ENCODE data around the gene RNF220. TPM values are rescaled to one million over a fixed set of nuclear protein-coding genes. Genes with fewer than 3 reads are reported as not detected.

RNF220 gene
- total RNA-seq, 4 donors from 2014 or later = 54.2 to 94.0 (median 88.8) TPM

DNA sequence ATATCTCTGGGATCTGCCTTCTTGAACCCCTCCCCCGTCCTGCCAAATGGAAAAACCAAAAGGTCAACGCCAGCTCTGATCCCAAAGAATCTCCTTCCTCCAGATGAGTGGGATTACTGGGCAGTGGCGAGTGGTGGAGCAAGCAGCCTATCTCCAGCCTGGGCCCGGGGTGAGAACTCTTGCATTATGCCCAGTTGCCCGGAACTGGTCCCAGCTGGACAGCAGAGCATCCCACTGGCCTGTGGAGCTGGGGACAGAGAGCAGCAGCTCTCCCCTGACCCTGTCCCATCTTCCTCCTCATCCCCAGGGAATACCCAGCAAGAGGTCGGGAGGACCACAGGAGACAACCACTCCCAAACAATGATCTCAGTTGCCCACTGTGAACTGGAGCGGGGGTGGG is 138.7 kb downstream of the RNF220 start:
- ATAC-seq (ENCODE audit: low FRiP score) = no peak
- TF ChIP-seq, protein P1, sequence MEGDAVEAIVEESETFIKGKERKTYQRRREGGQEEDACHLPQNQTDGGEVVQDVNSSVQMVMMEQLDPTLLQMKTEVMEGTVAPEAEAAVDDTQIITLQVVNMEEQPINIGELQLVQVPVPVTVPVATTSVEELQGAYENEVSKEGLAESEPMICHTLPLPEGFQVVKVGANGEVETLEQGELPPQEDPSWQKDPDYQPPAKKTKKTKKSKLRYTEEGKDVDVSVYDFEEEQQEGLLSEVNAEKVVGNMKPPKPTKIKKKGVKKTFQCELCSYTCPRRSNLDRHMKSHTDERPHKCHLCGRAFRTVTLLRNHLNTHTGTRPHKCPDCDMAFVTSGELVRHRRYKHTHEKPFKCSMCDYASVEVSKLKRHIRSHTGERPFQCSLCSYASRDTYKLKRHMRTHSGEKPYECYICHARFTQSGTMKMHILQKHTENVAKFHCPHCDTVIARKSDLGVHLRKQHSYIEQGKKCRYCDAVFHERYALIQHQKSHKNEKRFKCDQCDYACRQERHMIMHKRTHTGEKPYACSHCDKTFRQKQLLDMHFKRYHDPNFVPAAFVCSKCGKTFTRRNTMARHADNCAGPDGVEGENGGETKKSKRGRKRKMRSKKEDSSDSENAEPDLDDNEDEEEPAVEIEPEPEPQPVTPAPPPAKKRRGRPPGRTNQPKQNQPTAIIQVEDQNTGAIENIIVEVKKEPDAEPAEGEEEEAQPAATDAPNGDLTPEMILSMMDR (IDR thresholded peaks at IDR 0.05) = no peak
- no peak for DNase-seq (ENCODE audit: low spot score)

DNA sequence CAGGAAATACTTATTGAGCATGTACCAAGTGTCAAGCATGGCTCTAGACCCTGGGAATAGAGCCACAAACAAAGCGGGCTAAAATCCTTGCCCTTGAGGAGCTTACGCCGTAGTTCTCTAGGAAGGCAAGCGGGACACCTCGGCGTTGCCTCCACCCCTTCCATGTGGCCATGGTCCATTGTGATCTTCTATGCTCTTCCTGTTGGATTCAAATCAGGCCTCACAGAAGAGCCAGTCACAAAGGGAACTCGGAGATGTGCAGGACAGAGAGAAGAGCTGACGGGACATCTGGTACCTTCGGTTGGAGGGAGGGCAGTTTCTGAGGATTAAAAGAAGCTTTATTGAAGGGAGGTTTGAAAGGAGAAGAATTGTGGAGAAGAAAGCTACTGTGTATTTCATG is 139.9 kb downstream of the RNF220 start:
- ATAC-seq (ENCODE audit: low FRiP score) = no peak
- no peak for DNase-seq (ENCODE audit: low spot score)
- TF ChIP-seq, protein P1 (IDR thresholded peaks at IDR 0.05) = no peak

DNA sequence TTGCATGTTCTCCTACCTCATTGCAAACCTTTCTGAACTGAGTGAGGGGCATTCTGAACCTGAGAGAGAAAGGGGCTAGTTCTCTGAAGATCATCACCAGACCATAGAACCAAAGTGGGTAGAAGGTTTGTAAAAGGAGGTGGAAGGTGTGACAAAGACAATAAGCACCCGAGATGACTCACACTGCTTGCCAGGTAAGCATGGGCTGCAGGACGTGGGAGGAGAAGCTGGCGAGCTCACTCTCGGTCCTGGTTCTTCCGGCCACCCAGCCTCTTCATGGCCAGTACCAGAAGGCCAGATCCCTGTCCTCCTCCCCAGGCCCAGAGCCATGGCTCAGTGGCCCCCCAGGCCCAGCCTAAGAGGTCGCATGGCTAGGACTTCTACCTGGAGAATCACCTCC is 140.9 kb downstream of the RNF220 start:
- TF ChIP-seq, protein P1 (IDR thresholded peaks at IDR 0.05) = no peak
- ATAC-seq (ENCODE audit: low FRiP score) (no peak), DNase-seq (ENCODE audit: low spot score) (no peak)

DNA sequence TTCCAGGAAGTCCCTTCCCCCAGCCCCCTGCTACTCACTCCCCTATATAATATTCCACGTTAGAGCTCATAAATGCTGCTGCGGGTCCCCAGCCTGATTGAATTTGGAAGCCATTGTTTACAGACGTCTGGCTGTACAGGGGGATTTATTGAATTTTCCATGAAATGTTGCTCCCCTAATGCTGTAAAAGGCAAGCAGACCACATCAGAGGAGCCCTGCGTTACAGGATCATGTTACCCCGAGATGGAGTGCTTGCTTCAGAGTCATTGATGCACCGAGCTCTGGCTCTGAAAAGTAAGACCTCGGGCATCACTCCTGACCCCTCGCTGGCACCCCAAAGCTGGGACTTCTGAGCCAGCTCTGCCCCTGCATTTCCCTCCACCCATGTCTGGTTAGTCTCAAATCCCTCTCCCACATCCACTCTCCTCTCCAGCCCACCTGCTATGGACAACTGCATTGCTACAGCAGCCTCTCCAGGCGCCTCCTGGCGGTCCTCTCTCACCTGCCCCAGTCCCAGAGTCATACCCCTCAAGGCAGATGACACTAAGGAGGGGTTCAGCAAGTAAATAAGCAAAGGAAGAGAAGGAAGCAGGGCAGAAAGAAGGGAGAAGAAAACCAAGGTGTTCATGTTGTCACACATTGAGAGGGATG is 141.5 kb downstream of the RNF220 start:
- ATAC-seq (ENCODE audit: low FRiP score) (no peak), DNase-seq (ENCODE audit: low spot score) (no peak)
- TF ChIP-seq, protein P1 (IDR thresholded peaks at IDR 0.05) = no peak

DNA sequence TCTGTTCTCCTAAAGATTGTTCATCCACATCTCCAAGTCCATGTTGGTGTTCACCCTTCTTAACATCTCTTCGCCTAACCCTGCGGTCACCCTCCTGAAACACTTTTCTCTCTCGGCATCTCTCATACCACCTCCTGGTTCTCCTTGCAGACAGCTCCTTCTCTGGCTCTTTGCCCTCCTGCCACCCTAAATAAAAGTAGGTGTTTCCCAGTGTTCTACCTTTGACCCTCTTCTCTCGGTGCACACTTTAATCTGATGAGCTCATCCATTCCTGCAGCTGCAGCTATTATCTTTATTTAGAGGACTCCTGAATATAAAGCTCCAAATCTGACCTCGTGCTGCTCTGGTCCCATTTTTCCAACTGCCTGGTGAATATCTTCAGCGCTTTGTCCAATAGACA is 142.3 kb downstream of the RNF220 start:
- no peak for ATAC-seq (ENCODE audit: low FRiP score)
- DNase-seq (ENCODE audit: low spot score) = no peak
- TF ChIP-seq, protein P1 (IDR thresholded peaks at IDR 0.05) = no peak

DNA sequence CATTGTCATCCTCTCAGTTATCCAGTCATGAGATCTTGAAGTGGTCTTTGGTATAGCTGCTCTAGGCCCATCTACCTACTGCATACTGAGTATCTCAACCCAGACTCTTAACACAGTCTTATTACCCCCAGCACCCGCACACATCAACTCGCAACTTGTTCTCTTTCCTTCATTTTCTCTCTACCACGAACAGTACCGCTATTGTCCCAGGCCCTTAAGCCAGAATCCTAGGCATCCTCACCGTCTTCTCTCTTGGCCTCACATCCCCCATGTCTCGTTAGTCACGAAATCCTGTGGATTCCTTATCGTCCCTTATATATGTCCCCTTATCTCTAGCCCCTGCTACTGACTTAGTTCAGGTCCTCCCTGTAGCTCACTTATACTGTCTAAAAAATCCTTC is 142.8 kb downstream of the RNF220 start:
- no peak for ATAC-seq (ENCODE audit: low FRiP score)
- no peak for DNase-seq (ENCODE audit: low spot score)
- TF ChIP-seq, protein P1 (IDR thresholded peaks at IDR 0.05) = no peak

DNA sequence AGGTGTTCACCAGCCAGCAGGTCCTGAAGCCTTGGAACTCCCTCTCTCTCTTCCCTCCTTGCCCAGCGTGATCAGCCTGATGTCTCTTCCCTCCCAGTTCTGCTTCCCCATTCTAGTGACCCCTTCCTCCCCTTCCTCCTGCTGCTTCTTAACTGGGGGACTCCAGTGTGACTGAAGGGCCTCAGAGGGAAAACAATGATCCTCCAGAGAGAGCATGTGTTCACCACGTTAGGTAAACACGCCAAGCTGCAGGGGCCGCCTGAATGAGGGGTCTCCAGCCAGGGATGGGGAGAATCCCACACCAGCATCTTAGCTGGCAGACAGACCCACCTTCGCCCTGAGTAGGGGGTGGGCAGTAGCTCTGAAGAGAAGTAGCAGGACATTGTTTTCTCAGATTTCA is 144.5 kb downstream of the RNF220 start:
- TF ChIP-seq, protein P1 (IDR thresholded peaks at IDR 0.05) = no peak
- ATAC-seq (ENCODE audit: low FRiP score) (no peak), DNase-seq (ENCODE audit: low spot score) (no peak)

Data from omental fat pad (tissue), 4 donors.